ENCODE measurements around the gene SLC16A13.

Gene SLC16A13

DNA sequence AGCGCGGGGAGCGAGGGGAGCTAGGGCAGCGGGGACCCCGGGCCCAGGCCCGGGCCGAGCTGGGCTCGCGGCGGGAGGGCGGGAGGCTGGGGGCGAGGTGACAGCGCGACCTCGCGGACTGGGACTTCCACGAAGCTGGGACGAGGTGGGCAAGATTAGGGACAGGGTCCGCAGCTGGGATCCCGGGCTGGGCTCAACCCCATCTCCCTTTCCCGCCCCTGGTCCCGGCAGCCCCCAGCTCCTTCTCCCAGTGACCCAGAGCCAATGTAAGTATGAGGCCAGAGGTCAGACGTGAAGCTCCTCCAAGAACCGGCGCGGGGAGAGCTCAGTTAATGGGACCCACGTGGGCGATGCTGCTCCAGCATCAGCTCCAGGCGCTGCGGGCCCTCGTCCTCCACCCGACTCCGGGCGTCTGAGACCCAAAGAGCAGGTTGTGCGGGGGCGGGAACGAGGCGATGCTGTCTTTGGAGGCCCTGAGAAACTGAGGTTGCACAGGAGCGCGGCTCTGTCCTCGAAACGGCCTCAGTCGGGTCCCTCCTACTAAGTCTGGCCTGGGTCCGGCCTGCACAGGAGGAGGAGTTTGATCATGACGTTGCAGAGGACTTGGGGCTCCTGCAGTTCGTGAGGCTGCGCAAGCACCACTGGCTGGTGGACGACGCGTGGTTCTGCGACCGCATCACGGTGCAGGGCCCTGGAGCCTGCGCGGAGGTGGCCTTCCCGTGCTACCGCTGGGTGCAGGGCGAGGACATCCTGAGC, 39.4 kb upstream of the SLC16A13 start:
- TF ChIP-seq, protein P1, sequence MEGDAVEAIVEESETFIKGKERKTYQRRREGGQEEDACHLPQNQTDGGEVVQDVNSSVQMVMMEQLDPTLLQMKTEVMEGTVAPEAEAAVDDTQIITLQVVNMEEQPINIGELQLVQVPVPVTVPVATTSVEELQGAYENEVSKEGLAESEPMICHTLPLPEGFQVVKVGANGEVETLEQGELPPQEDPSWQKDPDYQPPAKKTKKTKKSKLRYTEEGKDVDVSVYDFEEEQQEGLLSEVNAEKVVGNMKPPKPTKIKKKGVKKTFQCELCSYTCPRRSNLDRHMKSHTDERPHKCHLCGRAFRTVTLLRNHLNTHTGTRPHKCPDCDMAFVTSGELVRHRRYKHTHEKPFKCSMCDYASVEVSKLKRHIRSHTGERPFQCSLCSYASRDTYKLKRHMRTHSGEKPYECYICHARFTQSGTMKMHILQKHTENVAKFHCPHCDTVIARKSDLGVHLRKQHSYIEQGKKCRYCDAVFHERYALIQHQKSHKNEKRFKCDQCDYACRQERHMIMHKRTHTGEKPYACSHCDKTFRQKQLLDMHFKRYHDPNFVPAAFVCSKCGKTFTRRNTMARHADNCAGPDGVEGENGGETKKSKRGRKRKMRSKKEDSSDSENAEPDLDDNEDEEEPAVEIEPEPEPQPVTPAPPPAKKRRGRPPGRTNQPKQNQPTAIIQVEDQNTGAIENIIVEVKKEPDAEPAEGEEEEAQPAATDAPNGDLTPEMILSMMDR (conservative IDR thresholded peaks at IDR 0.05; ENCODE audit: control insufficient read depth, insufficient read depth, low read depth, low read length) = no peak
- H3K4me3 ChIP-seq (ENCODE audit: control insufficient read depth, low read depth, low read length) = no peak overlapping the region
- no peak for DNase-seq (ENCODE audit: low read depth)

DNA sequence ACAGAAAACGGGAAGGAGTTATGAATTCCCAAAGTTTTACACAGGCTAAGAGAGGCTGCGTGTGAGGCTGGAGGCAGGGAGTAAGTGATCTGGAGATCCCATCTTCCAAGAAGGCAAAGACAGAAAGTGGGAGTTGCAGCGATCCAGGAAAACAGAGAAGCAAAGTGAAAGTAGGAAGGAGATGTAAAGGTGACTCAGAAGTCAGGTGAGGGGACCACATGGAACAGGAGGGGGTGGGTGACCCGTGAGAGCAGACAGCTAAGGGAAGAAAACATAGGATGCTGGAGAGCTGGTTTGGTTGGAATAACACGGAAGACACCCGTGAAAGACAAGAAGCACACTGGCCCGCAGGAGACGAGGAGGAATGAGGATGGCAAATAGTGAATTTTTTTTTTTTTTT, 38.6 kb upstream of the SLC16A13 start:
- no peak overlapping the region for H3K4me3 ChIP-seq (ENCODE audit: control insufficient read depth, low read depth, low read length)
- TF ChIP-seq, protein P1 (conservative IDR thresholded peaks at IDR 0.05; ENCODE audit: control insufficient read depth, insufficient read depth, low read depth, low read length) = no peak

GRCh38 chr17:6998855-6999508, 36.8 kb upstream of the SLC16A13 start:
- no peak overlapping the region for H3K4me3 ChIP-seq (ENCODE audit: control insufficient read depth, low read depth, low read length)
- TF ChIP-seq, protein P1 (conservative IDR thresholded peaks at IDR 0.05; ENCODE audit: control insufficient read depth, insufficient read depth, low read depth, low read length) = no peak
- no peak for DNase-seq (ENCODE audit: low read depth)

More for the DNA sequence above, 38.6 kb upstream of the SLC16A13 start:
- DNase-seq (ENCODE audit: low read depth) = no peak

DNA sequence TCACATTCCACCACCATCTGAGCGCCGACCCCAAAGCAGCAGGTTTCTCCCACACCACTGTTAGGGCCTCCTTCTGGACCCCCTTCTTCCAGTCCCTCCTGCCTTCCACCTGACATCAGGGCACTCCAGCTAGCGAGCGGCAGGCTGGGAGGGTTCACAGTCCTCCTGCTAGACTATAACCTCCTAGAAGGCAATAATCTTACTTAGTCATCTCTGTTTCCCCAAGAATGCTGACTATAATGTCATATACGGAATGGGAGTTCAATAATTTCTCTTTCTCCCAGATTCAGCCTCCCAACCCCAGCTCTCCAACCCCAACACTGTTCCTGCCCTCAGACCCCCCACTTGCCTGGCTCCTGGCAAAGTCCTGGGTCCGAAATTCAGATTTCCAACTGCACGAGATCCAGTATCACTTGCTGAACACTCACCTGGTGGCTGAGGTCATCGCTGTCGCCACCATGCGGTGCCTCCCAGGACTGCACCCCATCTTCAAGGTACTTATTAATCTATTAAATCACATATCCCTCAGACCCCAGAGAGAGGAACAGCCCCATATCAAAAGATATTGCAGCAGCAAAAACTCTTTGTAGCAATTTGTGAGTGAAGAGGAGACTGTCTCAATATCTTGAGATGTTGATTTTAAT, 34.4 kb upstream of the SLC16A13 start:
- TF ChIP-seq, protein P1 (conservative IDR thresholded peaks at IDR 0.05; ENCODE audit: control insufficient read depth, insufficient read depth, low read depth, low read length) = peak; percentile 61
- DNase-seq (ENCODE audit: low read depth) = peak; percentile 36
- H3K4me3 ChIP-seq (ENCODE audit: control insufficient read depth, low read depth, low read length) = no peak overlapping the region

- no peak for DNase-seq (ENCODE audit: low read depth)
- TF ChIP-seq, protein P1 (conservative IDR thresholded peaks at IDR 0.05; ENCODE audit: control insufficient read depth, insufficient read depth, low read depth, low read length) = no peak
- H3K4me3 ChIP-seq (ENCODE audit: control insufficient read depth, low read depth, low read length) = no peak overlapping the region
These were observed 33.3 kb upstream of the SLC16A13 start for GRCh38 chr17:7002288-7003047.

- TF ChIP-seq, protein P1 (conservative IDR thresholded peaks at IDR 0.05; ENCODE audit: control insufficient read depth, insufficient read depth, low read depth, low read length) = no peak
- no peak overlapping the region for H3K4me3 ChIP-seq (ENCODE audit: control insufficient read depth, low read depth, low read length)
- no peak for DNase-seq (ENCODE audit: low read depth)
These were observed 32.1 kb upstream of the SLC16A13 start for GRCh38 chr17:7003745-7004144.
